ENCODE results near the gene PIP4K2B.

PIP4K2B gene

GRCh38 chr17:38777641-38778250, 21.6 kb downstream of the PIP4K2B start:
- DNase-seq, result no peak

DNA sequence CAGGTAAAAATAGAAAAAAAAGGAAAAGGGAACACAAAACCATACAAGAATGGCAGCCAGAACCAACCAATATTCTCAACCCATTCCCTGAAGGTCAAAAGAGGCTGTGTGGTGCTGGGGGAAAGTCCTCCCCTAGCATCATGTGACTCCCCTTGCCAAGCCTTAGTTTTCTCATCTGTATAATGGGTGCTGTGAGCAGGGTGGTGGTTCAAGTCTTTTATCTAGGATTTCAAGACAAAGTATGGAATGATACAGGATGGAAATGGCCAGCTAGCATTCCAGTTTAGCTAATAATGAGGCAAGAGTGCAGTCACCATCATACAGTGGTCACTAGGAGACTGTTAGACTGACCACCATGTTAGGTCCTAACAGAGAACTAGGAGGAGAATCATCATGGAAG, 26.1 kb downstream of the PIP4K2B start:
- no peak for DNase-seq

DNA sequence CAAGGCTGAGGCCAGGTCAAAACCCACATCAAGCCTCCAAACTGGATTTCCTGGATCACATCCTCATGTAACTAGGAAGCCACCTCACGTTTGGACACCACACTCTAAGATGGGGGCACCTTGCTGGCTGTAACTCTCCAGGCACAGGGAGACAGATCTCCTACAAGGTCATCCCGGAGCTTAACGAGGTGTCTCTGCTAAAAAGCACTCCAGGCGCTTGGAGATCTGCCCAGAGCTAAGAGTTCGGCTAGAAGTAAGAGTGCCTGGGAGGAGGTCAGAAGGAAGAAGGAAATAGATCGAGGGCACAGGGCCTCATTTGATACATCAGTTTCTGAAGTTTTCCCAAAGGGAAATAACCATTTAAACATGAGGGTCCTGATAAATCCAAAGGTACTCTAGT, 30.9 kb downstream of the PIP4K2B start:
- DNase-seq, result no peak

- DNase-seq, result no peak
Measured at GRCh38 chr17:38766341-38766740, 33.0 kb downstream of the PIP4K2B start.

DNA sequence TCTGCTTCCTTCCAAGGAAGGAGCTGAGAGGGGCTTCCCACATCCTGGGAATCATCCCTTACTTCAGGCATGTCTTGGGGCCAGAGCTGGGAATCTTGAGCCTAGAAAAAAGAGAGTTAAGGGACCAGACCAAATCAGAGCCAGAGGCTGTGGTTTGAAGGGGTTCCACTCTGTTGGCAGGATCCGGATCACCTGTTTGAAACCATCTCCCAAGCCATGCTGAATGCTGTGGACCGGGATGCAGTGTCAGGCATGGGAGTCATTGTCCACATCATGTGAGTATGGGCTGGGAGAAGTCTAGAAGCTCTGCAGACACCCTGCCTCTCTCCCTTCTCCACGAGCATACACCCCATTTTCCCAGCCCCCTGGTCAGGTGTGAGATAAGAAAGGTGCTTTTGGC, 37.1 kb downstream of the PIP4K2B start:
- DNase-seq, result no peak

GRCh38 chr17:38761612-38762011, 37.7 kb downstream of the PIP4K2B start:
- DNase-seq, result peak; percentile 30

- DNase-seq, result no peak
Measured at GRCh38 chr17:38753071-38753506, 46.3 kb downstream of the PIP4K2B start.

- peak; percentile 99 for DNase-seq
Measured at GRCh38 chr17:38752308-38753070, 46.9 kb downstream of the PIP4K2B start, which contains the start of gene PSMB3. PSMB3 (plus strand) TSS chr17:38752741; CDS start chr17:38752827, 86 bp downstream.

GRCh38 chr17:38751808-38752307, 47.5 kb downstream of the PIP4K2B start:
- DNase-seq, result peak; percentile 84

DNA sequence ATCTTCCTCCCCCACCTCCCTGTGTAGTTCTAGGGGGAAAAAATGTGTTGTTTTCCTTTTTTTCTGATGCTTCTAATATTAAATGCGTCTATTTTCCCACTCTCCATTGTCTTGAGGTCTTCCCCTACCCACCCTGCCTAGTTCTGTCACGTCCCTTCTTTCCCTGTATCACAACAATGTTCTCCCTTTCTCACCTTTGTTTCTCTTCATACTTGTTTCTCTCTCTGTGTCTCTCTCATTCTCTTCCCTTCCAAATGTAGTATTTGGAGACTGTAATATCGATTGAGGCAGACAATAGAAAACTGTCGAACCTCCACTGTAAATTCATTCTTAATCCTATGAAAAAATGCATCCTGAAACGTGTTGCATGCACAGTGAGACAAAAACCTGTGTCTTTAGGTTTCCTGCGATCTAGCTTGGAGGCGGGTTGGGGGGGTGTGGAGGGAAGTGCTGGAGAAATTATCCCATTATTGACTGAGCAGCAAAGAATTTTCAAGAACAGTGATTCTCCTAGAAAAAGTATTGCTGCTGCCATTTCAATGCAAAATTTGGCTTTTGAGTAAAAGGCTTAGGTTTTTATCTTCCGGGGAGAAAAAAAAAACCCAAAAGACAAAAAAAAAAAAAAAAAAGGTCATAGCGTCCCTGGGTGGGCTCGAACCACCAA, 48.1 kb downstream of the PIP4K2B start:
- no peak for DNase-seq

- DNase-seq, result peak; percentile 61
Measured at GRCh38 chr17:38750312-38751121, 48.8 kb downstream of the PIP4K2B start.

- no peak for DNase-seq
Measured at GRCh38 chr17:38750044-38750311, 49.4 kb downstream of the PIP4K2B start.

GRCh38 chr17:38749223-38750043, 49.9 kb downstream of the PIP4K2B start:
- DNase-seq, result peak; percentile 49

DNA sequence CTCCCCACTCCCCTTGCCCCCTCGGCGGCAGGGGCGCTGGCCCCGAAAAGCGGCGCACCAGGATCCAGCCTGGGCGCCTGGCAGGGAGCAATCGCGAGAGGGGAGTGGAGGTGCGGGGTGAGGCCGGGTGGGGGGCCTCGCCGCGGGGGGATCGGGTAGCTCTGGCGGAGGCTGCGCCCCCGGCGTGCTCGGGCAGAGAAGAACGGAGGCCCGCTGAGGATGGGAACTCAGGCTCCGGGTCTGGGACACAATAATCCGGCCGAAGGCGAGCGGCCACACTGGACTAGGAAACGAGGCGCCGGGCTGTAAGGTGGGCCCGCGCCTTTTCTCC, 50.5 kb downstream of the PIP4K2B start:
- no peak for DNase-seq

DNA sequence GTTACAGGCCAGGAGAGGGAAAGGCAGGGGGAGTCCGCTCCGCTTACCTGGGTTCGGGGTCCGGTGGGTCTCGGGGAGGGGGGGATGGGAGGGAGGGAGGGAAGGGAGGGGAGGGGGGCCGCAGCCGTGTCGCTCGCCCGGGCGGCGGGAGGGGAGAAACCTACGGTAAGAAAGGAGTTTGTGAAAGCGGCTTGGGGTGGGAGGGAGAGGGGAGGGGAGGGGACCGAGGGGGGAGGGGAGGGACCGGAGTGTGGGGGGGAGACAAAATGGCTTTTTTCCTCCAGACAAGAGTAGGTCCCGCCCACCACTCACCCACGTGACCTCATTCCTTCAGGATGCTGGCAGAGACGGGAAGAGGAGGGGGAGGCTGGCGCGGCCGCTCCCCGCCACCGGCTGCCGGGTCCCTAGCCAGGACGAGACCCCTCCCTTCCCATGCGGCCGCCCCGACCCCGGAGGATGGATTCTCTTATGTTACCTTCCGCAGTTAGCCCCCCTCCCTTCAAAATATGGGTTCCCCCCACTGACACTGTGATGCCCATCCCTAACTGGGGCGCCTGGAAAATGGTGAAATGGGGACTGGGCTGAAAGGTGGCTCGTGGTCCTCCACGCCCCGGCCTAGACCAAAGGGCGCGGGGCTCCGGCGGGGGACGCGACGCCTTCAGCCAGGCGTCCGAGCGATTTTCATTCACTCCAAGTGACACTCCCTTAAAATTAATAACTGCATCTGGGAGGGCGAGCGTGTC, 51.0 kb downstream of the PIP4K2B start, which contains the start of gene PCGF2:
Gene PCGF2, minus strand, starts transcription at position 188 of the 743 bp plus-strand sequence. CDS start 7,934 bp downstream, outside the sequence.
- peak; percentile 28 for DNase-seq

- DNase-seq, result peak; percentile 46
Measured at GRCh38 chr17:38747463-38748148, 51.8 kb downstream of the PIP4K2B start.

DNA sequence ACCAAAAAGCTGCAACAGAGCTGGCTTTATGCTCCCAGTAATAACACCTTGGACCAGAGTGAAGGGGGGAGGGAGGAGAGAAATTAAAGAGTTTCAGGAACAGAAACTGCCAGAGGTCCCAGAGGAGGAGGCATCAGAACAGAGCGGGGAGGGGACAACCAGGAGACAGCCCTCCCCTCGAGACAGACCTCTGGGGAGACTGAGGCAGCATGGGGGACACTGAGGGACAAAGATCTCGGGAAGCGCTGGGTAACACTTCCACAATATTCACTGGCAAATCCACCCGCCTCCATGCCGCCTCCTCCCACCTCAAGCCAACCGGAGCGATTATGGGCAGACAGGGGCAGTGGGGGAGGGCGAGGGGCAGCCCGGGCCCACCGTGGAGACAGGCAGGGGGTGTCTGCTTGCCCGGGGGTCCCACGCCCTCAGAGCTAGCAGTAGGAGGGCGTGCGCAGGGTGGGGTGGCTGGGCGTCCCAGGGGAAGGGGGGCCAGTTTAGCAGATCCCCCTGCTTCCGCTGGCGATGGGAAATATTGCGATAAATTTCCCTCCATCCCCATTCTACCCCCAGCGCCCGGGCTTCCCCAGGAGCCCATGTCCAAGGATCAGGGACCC, 52.4 kb downstream of the PIP4K2B start:
- peak; percentile 38 for DNase-seq

GRCh38 chr17:38746004-38746848, 53.1 kb downstream of the PIP4K2B start:
- no peak for DNase-seq

DNA sequence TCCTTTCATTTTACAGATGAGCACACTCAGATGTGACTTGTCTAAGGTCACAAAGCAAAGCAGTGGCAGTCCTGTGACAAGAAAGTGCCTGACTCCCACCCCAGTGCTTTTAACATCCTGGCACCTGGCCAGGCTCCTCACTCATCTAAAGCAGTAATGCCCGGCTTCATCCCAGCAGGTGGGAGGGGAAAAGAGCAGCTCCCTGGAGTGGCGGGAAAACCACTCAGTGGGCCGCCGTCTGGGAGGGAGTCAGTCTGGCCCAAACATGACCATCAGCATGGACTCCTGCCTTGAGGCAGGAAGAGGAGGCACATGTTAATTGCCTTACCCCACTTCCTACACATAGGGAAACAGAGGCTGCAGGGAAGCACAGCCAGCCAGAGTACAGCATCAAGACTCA, 53.8 kb downstream of the PIP4K2B start:
- no peak for DNase-seq

Measured in RPMI8226 (cell line).